Endothelial cell of umbilical vein (primary cell): ENCODE results near the gene DCAF7. TPM values are rescaled to one million over a fixed set of nuclear protein-coding genes. Genes with fewer than 3 reads are reported as not detected.

Source experiments
- BruUV-seq: library from RNA; stranded (reverse); fragments of 400-500 nt; replicated peaks from 2 replicates; lab custom pipeline; 2021; lab: Mats Ljungman, UMichigan
- CTCF ChIA-PET: fragments of 300-600, 350-600 bp; sonication (Branson Sonifier 250); formaldehyde crosslinking; loops from one replicate; lab custom pipeline; 2021; ENCODE audit warnings: antibody characterized with exemption, inconsistent platforms; lab: Charles Lee
- POLR2A ChIA-PET: fragments of 300-600, 350-600 bp; sonication (Branson Sonifier 250); formaldehyde crosslinking; loops from one replicate; lab custom pipeline; 2021; ENCODE audit warnings: antibody characterized with exemption, inconsistent platforms; lab: Charles Lee
- DNase-seq: peaks from one replicate; pipeline ENCODE4 v3.0.0-alpha.2; 2011; ENCODE audit warnings: low read depth, low spot score
- FAIRE-seq: peaks from 2 replicates; lab custom pipeline; 2011; peaks lifted over from hg19 to GRCh38; lab: Jason Lieb, UNC
- H2AFZ ChIP-seq: 2 replicates; pipeline ENCODE4 v1.6.0; 2012; ENCODE audit warnings: low read depth, low read length, control low read depth, inconsistent platforms
- H3K27ac ChIP-seq: 2 replicates; pipeline ENCODE4 v1.5.1; 2011; ENCODE audit warnings: low read depth, mild to moderate bottlenecking, control low read depth, low read length, moderate library complexity; ENCODE audit not compliant: insufficient read depth
- H3K27me3 ChIP-seq, 2 experiments: 2 replicates each; pipeline versions ENCODE4 v1.6.0 to v1.6.1; 2011; ENCODE audit warnings: low read length in 2 of 2, mixed read lengths in 1 of 2; ENCODE audit not compliant: control insufficient read depth in 2 of 2, insufficient read depth in 2 of 2
- H3K36me3 ChIP-seq, 2 experiments: 2 replicates in 1 of 2; 3 replicates in 1 of 2; pipeline ENCODE4 v1.5.1; 2011; ENCODE audit warnings: low read length in 2 of 2, mild to moderate bottlenecking in 1 of 2, moderate library complexity in 1 of 2; ENCODE audit not compliant: control insufficient read depth in 2 of 2, insufficient read depth in 2 of 2; ENCODE audit errors: extremely low read depth in 1 of 2
- H3K4me1 ChIP-seq: 3 replicates; pipeline ENCODE4 v1.5.1; 2011; ENCODE audit warnings: mild to moderate bottlenecking, low read length; ENCODE audit not compliant: control insufficient read depth, insufficient read depth; ENCODE audit errors: extremely low read depth
- H3K4me2 ChIP-seq: 2 replicates; pipeline ENCODE4 v1.6.1; 2011; ENCODE audit warnings: low read length, control low read depth, mixed read lengths; ENCODE audit not compliant: insufficient read depth
- H3K4me3 ChIP-seq, 3 experiments: fragments of 200-600 bp in 1 of 3; sonication (generic), shearing (Covaris generic) in 1 of 3; replicated peaks in 1 of 3; 2 replicates each; pipeline ENCODE4 v1.5.1; 2011 to 2016; ENCODE audit warnings: control low read depth in 3 of 3, low read length in 3 of 3, mild to moderate bottlenecking in 2 of 3, inconsistent platforms in 1 of 3, low read depth in 1 of 3, moderate library complexity in 1 of 3; ENCODE audit not compliant: insufficient read depth in 1 of 3
- H3K79me2 ChIP-seq: 2 replicates; pipeline ENCODE4 v1.6.0; 2012; ENCODE audit warnings: low read length, inconsistent platforms; ENCODE audit not compliant: control insufficient read depth, insufficient read depth
- H3K9ac ChIP-seq: replicated peaks from 2 replicates; pipeline ENCODE3; 2011; ENCODE audit warnings: low read length, control low read depth; ENCODE audit not compliant: insufficient read depth; ENCODE audit errors: extremely low read depth
- H3K9me1 ChIP-seq: replicated peaks from 3 replicates; pipeline ENCODE4 v1.6.0; 2011; ENCODE audit warnings: mild to moderate bottlenecking, low read length; ENCODE audit not compliant: control insufficient read depth, insufficient read depth; ENCODE audit errors: extremely low read depth
- H3K9me3 ChIP-seq: replicated peaks from 2 replicates; pipeline ENCODE4 v1.5.1; 2012; ENCODE audit warnings: low read length, inconsistent platforms; ENCODE audit not compliant: control insufficient read depth, insufficient read depth
- H4K20me1 ChIP-seq: replicated peaks from 2 replicates; pipeline ENCODE3; 2011; ENCODE audit warnings: mild to moderate bottlenecking, low read length; ENCODE audit not compliant: control insufficient read depth, insufficient read depth; ENCODE audit errors: extremely low read depth
- CTCF ChIP-seq, 2 donors: IDR thresholded peaks; 1 replicate in 1 of 2; 2 replicates in 1 of 2; pipeline ENCODE4 v1.5.1; 2011; ENCODE audit warnings: low read length in 2 of 2, mild to moderate bottlenecking in 2 of 2, moderate library complexity in 2 of 2, control low read depth in 1 of 2, inconsistent platforms in 1 of 2, low read depth in 1 of 2; ENCODE audit not compliant: insufficient read depth in 1 of 2; ENCODE audit errors: extremely low read depth in 1 of 2
- EZH2 ChIP-seq: IDR thresholded peaks from 2 replicates; pipeline ENCODE4 v1.6.1; 2012; ENCODE audit warnings: borderline replicate concordance, low read depth, mild to moderate bottlenecking, moderate library complexity, low read length, inconsistent platforms; ENCODE audit not compliant: severe bottlenecking
- FOS ChIP-seq: IDR thresholded peaks from 2 replicates; pipeline ENCODE4 v1.6.1; 2011; ENCODE audit warnings: mild to moderate bottlenecking, low read length, moderate library complexity, borderline replicate concordance; ENCODE audit not compliant: insufficient read depth
- GATA2 ChIP-seq: IDR thresholded peaks from 2 replicates; pipeline ENCODE4 v1.7.0; 2011; ENCODE audit warnings: low read depth, mild to moderate bottlenecking, moderate library complexity, mixed read lengths, low read length; ENCODE audit not compliant: insufficient read length, insufficient read depth
- JUN ChIP-seq: IDR thresholded peaks from 2 replicates; pipeline ENCODE4 v1.6.1; 2011; ENCODE audit warnings: borderline replicate concordance, low read depth; ENCODE audit not compliant: insufficient read length, insufficient read depth
- MAX ChIP-seq: IDR thresholded peaks from 2 replicates; pipeline ENCODE4 v1.6.1; 2011; ENCODE audit not compliant: insufficient read depth, insufficient read length
- MYC ChIP-seq: IDR thresholded peaks from one replicate; pipeline ENCODE4 v1.6.1; 2011; ENCODE audit warnings: mild to moderate bottlenecking, low read depth, low read length
- POLR2A ChIP-seq: IDR thresholded peaks from 2 replicates; pipeline ENCODE4 v1.6.1; 2012; ENCODE audit warnings: low read depth, mild to moderate bottlenecking, control low read depth, low read length
- POLR2AphosphoS5 ChIP-seq: IDR thresholded peaks from 2 replicates; pipeline ENCODE4 v1.6.1; 2012; ENCODE audit warnings: low read depth, mild to moderate bottlenecking, control low read depth, low read length, moderate library complexity; ENCODE audit not compliant: insufficient read depth
- dilution Hi-C: fragments of 300-500 bp; cut with MboI; formaldehyde crosslinking; loops from one replicate; pipeline ENCODE4 v1.15.0; 2019; ENCODE audit warnings: low sequenced_read_pairs; ENCODE audit not compliant: extremely low pct_ligation_motif_present
- intact Hi-C: fragments of 100-400 bp; cut with micrococcal nuclease; formaldehyde crosslinking; loops from one replicate; pipeline ENCODE4 v1.10.0; 2022
- polyA plus RNA-seq, 4 experiments: library from polyadenylated mRNA; depleted of rRNA in 3 of 4; stranded (reverse) in 3 of 4; unstranded in 1 of 4; fragments of >200 nt; gene quantifications; 2 replicates each; pipeline versions ENCODE4 v1.2.1 to v1.2.3, GENCODE V29; 2011 to 2012; ENCODE audit warnings: missing spikeins in 1 of 4
- total RNA-seq: library from RNA; stranded (reverse); gene quantifications from 2 replicates; pipeline ENCODE4 v1.2.3, GENCODE V29; 2021

The DCAF7 gene
- total and polyA plus RNA-seq, 2 donors (not counting 3 experiments of a cell fraction or from before 2014, with no cell fraction given), result 82.8 to 100 TPM

GRCh38 chr17:63589646-63590045 lies 39.4 kb downstream of the DCAF7 start:
- Histone ChIP-seq H3K27me3 (no peaks in the 10 kb centered on the region), H3K9me1 (no peaks in the 10 kb centered on the region), H3K36me3 (peaks cover 25 to 35% of the 10 kb centered on the region in 2 experiments), H3K9ac (no peak overlapping the region), H3K79me2 (no peaks in the 10 kb centered on the region), H2AFZ (no peak overlapping the region), H3K4me2 (no peak overlapping the region), H3K4me1 (no peaks in the 10 kb centered on the region), H4K20me1 (no peaks in the 10 kb centered on the region), H3K4me3 (no peak overlapping the region), H3K9me3 (no peaks in the 10 kb centered on the region), H3K27ac (no peak overlapping the region)
- TF ChIP-seq MYC (no peak), MAX (no peak)
- FAIRE-seq, result no peak
- DNase-seq, result no peak
- dilution Hi-C loops (no loop called here), intact Hi-C loops (no loop called here)
- no TSS peak for BruUV-seq
- POLR2A ChIA-PET, result no interaction called here
- CTCF ChIA-PET, result interaction anchor here (1.1 kb wide), 1 partner anchor 23 kb away, joined by 4 read pairs; no protein-coding TSS in a partner anchor

DNA sequence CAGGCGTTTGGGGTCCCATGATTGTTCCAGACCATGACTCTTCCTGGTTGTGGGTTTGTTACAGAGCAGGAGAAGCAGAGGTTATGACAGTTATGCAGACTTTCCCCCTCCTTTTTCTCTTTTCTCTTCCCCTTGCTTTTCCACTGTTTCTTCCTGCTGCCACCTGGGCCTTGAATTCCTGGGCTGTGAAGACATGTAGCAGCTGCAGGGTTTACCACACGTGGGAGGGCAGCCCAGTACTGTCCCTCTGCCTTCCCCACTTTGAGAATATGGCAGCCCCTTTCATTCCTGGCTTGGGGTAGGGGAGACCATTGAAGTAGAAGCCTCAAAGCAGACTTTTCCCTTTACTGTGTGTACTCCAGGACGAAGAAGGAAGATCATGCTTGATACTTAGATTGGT lies 42.5 kb downstream of the DCAF7 start:
- Histone ChIP-seq H3K36me3 (peaks cover 15 to 28% of the 10 kb centered on the region in 2 experiments), H3K4me3 (no peak overlapping the region), H3K4me1 (peaks cover 14% of the 10 kb centered on the region), H3K9ac (no peak overlapping the region), H3K9me1 (no peaks in the 10 kb centered on the region), H3K27me3 (no peaks in the 10 kb centered on the region), H3K27ac (no peak overlapping the region), H4K20me1 (no peaks in the 10 kb centered on the region), H3K9me3 (no peaks in the 10 kb centered on the region), H3K79me2 (no peaks in the 10 kb centered on the region), H2AFZ (no peak overlapping the region), H3K4me2 (no peak overlapping the region)
- no TSS peak for BruUV-seq
- TF ChIP-seq MAX (no peak), MYC (no peak), JUN (no peak), FOS (no peak), GATA2 (no peak), POLR2AphosphoS5 (no peak), EZH2 (no peak), CTCF (IDR thresholded peaks at IDR 0.05; ENCODE audit: extremely low read depth in 1 of 2, insufficient read depth in 1 of 2, low read depth in 1 of 2, low read length in 2 of 2) (no peak), POLR2A (no peak)
- intact Hi-C loops (no loop called here), dilution Hi-C loops (no loop called here)
- POLR2A ChIA-PET, result no interaction called here
- no peak for FAIRE-seq
- CTCF ChIA-PET, result interaction anchor here (1.3 to 2.8 kb wide), 3 partner anchors 13 to 167 kb away, joined by 3 to 13 read pairs (median 12); no protein-coding TSS in a partner anchor
- DNase-seq, result no peak
